GM19455 (cell line): ENCODE measurements around the gene NLRP13.
"Not testable (repeated sequence)": the region's sequence is repeated elsewhere in the genome, so short reads cannot be mapped to it uniquely, and the experiment has no call there.

Source experiments
- ATAC-seq: cut with Tn5 transposase; IDR thresholded peaks from one replicate; pipeline ENCODE4 v1.9.1; 2021; ENCODE audit not compliant: unreplicated experiment

Gene NLRP13

GRCh38 chr19:55931936-55932386 is at the start of gene NLRP13:
TSS of gene NLRP13 (minus strand) at chr19:55932336. CDS start at chr19:55932311, 25 bp downstream.
- no peak for ATAC-seq

DNA sequence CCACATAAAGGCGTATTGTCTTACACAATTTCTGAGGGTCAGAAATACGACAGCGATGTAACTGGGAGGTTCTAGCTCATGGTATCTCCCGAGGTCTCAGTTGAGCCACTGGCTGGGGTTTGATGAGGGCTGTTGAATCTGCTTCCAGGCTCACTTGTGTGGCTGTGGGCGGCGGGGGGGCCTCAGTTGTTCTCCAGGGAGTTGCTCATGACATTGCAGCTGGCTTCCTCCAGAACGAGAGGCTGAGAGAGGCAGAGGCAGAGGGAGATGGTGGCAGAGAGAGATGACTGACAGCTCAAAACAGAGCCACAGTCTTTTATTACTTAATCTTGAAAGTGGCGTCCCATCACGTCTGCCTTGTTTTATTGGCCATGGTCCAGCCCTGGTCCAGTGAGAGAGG is 48.3 kb upstream of the NLRP13 start:
- ATAC-seq = no peak

DNA sequence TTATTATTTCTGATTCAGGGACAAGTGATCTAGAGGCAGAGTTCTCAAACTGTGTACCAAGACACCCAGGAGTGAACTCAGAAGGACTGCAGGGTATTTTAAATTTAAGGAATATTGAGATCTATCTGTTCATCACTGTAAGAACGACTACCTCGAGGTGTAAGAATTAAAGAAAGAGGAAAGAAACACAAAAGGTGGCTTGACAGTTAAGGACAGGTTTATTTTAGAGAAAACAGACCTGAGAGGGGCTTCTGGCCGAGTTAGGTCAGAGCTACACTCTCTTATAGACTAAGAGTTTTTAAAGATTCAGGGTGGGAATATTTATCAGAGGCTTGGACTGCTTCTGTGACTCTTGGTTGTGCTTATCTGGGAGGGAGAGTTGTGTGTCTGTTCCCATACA is 41.8 kb upstream of the NLRP13 start:
- no peak for ATAC-seq

DNA sequence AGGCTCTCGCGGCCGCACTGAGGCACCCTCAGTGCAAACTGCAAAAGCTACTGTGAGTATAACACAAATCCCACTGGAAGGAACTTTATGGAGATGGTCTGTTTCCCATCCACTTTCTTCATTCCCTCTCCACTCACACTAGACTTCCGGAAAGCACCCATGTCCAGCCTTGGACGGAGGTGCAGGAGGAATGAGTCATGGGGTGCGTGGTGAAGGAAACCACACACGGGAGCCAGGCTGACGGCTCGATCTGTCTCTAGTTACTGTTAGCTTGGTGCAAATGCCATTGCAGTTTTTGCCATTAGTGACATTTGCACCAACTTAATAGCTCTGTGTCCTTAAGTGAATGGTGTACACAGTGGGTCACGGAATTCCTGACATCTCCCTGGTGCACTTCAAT is 30.1 kb upstream of the NLRP13 start:
- no peak for ATAC-seq

DNA sequence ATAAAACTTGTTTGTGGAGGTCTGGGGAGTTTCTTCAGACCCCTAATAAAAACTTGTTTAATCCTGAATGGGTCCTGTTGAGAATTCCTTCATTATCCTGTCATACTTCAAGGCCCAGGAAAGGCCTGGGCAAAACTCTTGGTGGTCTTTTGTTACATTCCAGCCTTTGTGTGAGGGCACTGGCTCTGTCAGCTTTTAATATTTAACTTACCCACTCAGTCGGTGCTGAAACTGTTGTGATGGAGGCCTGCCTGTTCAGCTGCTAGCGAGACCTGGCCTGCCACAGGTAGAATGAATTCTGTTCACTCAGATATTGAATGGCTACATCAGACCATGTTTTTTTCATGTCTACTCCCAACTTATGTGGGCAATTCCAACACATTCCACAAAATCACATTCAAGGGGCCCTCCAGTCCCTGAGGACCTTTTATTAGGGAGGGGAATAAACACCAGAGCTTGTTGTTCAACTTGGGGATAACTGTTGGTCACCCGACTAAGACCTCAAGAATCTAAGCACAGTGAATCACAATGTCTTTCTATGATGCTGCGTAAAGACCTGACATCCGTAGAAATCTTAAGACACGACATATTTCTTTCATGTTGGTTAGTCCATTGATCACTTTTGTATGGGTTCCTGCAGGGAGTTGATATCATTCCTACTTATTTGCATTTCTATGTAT is 28.0 kb upstream of the NLRP13 start:
- no peak for ATAC-seq

DNA sequence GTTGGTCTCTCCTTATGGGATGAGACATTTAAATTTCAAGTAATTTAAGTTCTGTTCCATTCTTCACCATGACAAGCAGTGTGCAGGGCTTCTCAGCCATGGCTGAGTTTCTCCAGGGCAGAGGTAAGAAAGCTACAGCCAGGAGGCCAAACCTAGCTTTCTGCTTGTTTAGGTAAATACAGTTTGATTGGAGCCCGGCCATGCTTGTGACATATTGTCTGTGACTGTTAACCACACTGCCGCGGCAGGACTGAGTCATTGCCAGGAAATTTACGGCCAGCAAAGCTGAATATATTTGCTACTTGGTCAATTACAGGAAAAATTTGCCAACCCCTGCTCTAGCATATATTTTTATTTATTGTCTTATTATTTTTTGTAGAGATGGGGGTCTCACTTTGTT is 26.2 kb upstream of the NLRP13 start:
- no peak for ATAC-seq

DNA sequence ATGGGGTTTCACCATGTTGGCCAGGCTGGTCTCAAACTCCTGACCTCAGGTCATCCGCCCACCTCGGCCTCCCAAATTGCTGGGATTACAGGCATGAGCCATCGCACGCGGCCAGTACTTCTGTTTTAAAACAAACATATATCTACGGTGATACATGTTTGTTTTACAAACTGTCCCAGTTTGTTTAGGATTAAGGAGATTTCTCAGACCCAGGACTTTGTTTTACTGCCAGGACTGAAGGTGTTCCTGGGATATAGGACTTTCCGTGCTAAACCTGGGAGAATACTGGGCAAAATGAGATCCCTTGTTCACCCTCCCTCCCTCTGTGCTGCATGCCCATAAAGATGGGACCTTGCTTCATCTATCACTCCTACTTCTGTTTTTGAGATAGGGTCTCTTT is 24.3 kb upstream of the NLRP13 start:
- no peak for ATAC-seq

DNA sequence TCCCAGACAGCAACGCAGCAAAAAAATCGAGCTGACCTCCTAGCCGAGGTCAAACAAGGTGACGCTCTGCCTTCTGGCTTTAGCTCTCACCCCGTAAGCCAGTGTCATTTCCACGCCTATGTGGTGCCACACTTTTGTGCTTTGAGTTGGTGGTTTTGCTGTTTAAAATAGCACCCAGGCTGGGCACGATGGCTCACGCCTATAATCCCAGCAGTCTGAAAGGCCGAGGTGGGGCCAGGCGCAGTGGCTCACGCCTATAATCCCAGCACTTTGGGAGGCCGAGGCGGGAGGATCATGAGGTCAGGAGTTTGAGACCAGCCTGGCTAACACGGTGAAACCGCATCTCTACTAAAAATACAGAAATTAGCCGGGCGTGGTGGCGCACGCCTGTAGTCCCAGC is 18.4 kb upstream of the NLRP13 start:
- not testable (repeated sequence) for ATAC-seq

DNA sequence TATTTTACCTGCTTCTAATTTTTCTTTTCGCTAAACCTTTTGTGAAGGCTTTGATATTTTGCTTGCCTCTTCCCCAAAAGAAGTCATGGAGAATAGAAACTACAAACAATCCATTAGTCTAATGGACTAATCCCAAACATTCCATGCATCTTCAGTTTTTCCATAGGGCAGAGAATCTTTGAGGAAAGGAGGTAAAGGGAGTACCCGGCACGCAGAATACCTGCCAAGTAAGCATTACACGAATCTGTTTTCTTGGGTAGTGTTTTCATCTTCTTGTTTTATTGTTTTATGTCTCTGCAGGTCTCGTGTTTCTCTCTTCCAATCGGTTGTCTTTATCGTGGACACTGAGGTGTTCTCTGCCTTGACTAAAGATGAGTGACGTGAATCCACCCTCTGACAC is 15.4 kb upstream of the NLRP13 start, which contains the start of gene NLRP8:
TSS of gene NLRP8 (plus strand) at position 301 of the 400 bp plus-strand sequence.
- ATAC-seq = no peak

DNA sequence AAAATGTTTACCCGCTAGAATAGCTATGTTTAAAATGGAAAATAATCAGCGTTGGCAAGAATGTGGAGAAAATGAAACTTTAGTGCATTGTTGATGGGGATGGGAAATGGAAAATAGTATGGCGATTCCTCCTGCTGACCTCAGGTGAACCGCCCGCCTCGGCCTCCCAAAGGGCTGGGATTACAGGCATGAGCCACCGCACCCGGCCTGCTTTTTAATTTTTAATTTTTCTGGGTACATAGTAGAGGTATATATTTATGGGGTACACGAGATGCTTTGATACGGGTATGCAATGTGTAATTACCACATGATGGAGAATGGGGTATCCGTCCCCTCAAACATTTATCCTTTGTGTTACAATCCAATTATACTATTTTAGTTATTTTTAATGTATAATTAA is 8.2 kb upstream of the NLRP13 start:
- no peak for ATAC-seq

GRCh38 chr19:55939206-55939605 is 7.1 kb upstream of the NLRP13 start:
- ATAC-seq = no peak

DNA sequence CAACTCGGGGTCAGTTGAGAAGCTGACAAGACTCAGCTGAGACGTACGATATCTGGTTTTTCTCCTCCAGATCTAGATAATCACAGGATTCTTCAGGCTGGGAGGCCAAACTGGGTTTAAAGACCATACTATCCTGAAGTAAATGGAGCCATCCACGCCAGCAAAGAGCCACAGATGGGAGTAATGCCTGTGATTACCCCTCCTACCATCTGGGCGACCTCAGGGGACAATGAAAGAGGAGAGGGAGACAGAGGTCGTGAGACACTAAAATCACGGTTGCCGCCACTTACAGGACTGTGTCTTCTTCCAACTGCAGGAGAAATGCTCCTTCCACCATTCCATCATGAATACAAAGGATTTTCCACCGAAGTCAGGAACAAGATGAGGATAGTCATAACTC is 3.1 kb upstream of the NLRP13 start:
- ATAC-seq = no peak

DNA sequence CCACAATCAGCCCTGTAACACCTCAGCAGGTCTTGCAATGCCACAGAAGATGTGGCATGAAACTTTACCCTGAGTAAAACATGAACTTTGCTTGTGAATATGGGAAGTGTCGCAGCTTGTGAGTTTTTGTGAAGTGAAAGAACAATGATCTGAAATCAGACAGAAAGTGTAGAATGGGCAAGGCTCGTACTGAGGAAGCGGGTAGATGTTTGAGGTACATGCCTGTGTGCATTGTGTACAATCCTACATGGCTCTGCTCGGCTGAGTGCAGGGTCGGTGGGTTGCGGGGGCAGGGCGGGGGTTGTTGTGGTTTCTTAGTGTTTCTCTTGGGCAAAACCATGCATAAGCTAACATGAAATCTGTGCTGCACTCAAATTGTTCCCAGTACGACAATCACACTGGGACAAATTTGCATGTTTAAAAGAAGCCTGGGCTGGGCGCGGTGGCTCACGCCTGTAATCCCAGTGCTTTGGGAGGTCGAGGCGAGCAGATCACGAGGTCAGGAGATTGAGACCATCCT is 1.1 kb downstream of the NLRP13 start:
- no peak for ATAC-seq

DNA sequence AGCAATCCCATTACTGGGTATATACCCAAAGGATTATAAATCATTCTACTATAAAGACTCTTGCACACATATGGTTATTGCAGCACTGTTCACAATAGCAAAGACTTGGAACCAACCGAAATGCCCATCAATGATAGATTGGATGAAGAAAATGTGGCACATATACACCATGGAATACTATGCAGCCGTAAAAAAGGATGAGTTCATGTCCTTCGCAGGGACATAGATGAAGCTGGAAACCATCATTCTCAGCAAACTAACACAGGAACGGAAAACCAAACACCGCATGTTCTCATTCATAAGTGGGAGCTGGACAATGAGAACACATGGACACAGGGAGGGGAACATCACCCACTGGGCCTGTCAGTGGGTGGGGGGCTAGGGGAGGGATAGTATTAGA is 2.9 kb downstream of the NLRP13 start:
- not testable (repeated sequence) for ATAC-seq

DNA sequence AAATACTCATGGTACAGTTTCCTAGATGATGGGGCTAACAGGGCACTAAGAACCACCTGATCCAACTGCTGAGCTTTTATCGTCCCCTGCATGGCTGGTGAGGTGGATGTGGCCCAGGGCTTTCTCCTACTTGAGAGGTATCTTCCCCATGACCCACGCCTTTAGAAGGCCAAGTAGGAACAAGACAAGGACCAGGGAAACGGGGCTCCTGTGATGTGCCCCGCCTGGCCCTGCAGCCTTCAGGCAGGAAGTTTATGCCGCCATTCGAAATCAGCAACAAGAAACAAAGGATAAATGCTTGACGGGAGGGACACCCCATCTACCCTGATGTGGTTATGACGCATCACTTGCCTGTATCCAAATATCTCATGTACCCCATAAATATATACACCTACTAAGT is 4.1 kb downstream of the NLRP13 start:
- ATAC-seq = no peak

DNA sequence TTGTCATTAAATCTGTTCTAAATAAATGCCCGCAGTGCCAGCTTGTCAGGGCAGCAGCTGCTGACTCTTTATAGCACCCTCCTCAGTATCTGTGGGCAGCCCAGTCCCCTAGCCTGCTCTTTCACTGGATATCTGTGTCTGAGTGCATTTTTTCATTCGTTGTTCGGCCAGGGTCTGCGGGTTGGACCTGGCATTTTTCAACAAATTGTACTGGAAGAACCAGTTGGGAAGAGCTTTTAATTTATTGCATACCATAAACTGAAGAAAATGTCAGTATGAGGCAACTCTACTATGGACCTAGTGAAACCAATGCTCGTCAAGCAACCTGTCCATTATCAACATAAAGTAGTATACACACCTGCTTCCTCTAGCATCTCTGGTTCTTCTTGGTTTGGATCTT is 8.6 kb downstream of the NLRP13 start:
- no peak for ATAC-seq

GRCh38 chr19:55913643-55914268 is 18.4 kb downstream of the NLRP13 start:
- ATAC-seq = no peak

DNA sequence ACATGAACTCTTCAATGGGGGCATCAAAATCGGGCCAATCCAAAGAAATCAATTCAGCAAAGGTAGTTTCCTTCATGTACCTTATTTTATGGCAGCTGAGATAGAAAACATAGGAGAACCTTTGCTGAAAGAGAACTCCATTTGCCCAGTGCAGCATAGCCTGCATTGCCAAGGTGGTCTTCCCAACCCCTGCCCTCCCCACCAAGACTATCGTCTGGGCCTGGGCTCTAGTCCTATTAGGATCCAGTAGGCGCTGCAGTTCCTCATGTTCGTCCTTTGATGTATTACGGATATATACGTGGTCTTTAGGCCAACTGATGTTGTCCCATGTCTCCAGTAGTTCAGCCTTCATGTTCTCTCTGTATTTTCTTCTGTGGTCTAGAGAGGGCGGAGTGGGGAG is 19.2 kb downstream of the NLRP13 start:
- ATAC-seq = no peak

GRCh38 chr19:55909801-55910200 is 22.3 kb downstream of the NLRP13 start:
- no peak for ATAC-seq

DNA sequence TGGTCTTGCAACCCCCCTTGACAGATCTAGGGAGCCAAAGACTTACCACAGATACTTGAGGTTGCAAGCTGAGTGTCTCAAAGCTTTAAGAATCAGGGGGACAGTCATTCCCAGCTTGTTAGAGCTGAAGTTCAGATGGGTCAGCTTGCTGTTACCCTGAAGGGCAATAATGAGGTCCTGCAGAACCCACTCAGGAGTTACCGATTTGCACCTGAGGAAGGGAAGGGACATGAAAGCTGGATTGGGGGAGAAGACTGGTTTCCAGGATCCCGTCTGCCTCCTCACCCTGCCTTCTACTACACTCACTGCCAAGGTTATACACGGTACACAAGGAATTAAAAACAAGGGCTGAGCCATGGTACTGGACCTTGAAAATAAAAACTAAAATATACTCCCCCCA is 24.4 kb downstream of the NLRP13 start:
- no peak for ATAC-seq

DNA sequence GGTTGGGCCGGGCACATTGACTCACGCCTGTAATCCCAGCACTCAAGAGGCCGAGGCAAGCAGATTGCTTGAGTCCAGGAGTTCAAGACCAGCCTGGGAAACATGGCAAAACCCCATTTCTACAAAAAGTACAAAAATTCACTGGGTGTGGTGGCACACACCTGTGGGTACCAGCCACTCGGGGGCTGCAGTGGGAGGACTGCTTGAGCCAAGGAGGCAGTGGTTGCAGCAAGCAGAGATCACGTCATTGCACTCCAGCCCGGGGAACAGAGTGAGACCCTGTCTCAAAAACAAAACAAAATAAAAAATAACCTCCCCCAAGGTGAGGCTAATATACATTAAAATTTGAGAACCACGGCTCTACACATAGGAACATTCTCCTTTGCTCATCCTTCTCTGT is 24.9 kb downstream of the NLRP13 start:
- no peak for ATAC-seq

GRCh38 chr19:55902080-55902751 is 29.9 kb downstream of the NLRP13 start:
- no peak for ATAC-seq
